Caki2 (cell line): ENCODE measurements around the gene LIMS4. TPM values are rescaled to one million over a fixed set of nuclear protein-coding genes. Genes with fewer than 3 reads are reported as not detected.
"Not testable (repeated sequence)": the region's sequence is repeated elsewhere in the genome, so short reads cannot be mapped to it uniquely, and the experiment has no call there.

Experiments
- DNase-seq: peaks from one replicate; pipeline ENCODE4 v3.0.0-alpha.2; 2015; ENCODE audit warnings: low read depth
- in situ Hi-C: cut with HindIII; loops from 2 replicates; pipeline ENCODE4 v1.10.0; 2016; ENCODE audit warnings: low sequenced_read_pairs, low pct_unique_long_range_greater_than_20kb, mixed read lengths
- total RNA-seq: library from RNA; depleted of rRNA; stranded (reverse); fragments of >200 nt; shearing (Covaris generic); gene quantifications from 2 replicates; pipeline ENCODE4 v1.2.3, GENCODE V29; 2014; ENCODE audit warnings: low replicate concordance

Gene LIMS4
- total RNA-seq, 1 experiment from 2014 or later, result not detected

- in situ Hi-C loops, DNase-seq: not testable (repeated sequence)
These were observed 16.1 kb downstream of the LIMS4 start for GRCh38 chr2:110456291-110457213.

- DNase-seq, in situ Hi-C loops: not testable (repeated sequence)
These were observed 17.4 kb downstream of the LIMS4 start for GRCh38 chr2:110455080-110455670.

GRCh38 chr2:110450951-110451350 lies 21.7 kb downstream of the LIMS4 start:
- in situ Hi-C loops, DNase-seq: not testable (repeated sequence)

GRCh38 chr2:110449127-110449947 lies 23.3 kb downstream of the LIMS4 start:
- in situ Hi-C loops, DNase-seq: not testable (repeated sequence)

GRCh38 chr2:110446644-110447043 lies 26.0 kb downstream of the LIMS4 start:
- in situ Hi-C loops, DNase-seq: not testable (repeated sequence)

GRCh38 chr2:110443305-110444005 lies 29.2 kb downstream of the LIMS4 start:
- in situ Hi-C loops, DNase-seq: not testable (repeated sequence)

GRCh38 chr2:110441905-110442304 lies 30.7 kb downstream of the LIMS4 start:
- in situ Hi-C loops, DNase-seq: not testable (repeated sequence)

GRCh38 chr2:110434565-110434964 lies 38.1 kb downstream of the LIMS4 start:
- DNase-seq, in situ Hi-C loops: not testable (repeated sequence)

- in situ Hi-C loops, DNase-seq: not testable (repeated sequence)
These were observed 46.9 kb downstream of the LIMS4 start for GRCh38 chr2:110425725-110426124.

GRCh38 chr2:110424421-110424820 lies 48.2 kb downstream of the LIMS4 start:
- DNase-seq, in situ Hi-C loops: not testable (repeated sequence)

- in situ Hi-C loops, DNase-seq: not testable (repeated sequence)
These were observed 49.0 kb downstream of the LIMS4 start for GRCh38 chr2:110423574-110423962.

GRCh38 chr2:110422852-110423573 lies 49.6 kb downstream of the LIMS4 start:
- in situ Hi-C loops, result not testable (repeated sequence)

GRCh38 chr2:110420641-110421354 lies 51.8 kb downstream of the LIMS4 start:
- DNase-seq, in situ Hi-C loops: not testable (repeated sequence)

More at GRCh38 chr2:110422852-110423573, 49.6 kb downstream of the LIMS4 start:
- not testable (repeated sequence) for DNase-seq

GRCh38 chr2:110407142-110407541 lies 65.5 kb downstream of the LIMS4 start:
- in situ Hi-C loops, DNase-seq: not testable (repeated sequence)

- in situ Hi-C loops, DNase-seq: not testable (repeated sequence)
These were observed 67.6 kb downstream of the LIMS4 start for GRCh38 chr2:110404988-110405387.

- not testable (repeated sequence) for DNase-seq
These were observed 68.4 kb downstream of the LIMS4 start for GRCh38 chr2:110404246-110404645.

More at GRCh38 chr2:110404246-110404645, 68.4 kb downstream of the LIMS4 start:
- in situ Hi-C loops, result not testable (repeated sequence)
